Ovary (tissue), 9 donors: ENCODE data around the gene SLC4A7. TPM values are rescaled to one million over a fixed set of nuclear protein-coding genes. Genes with fewer than 3 reads are reported as not detected.

Experiments
- DNase-seq, 5 donors: peaks; one replicate each; pipeline ENCODE4 v3.0.0-alpha.2; 2019 to 2020
- H3K27ac ChIP-seq, 2 donors: fragments of 200-600 bp; one replicate each; pipeline versions ENCODE4 v1.5.1 to v1.8.0; 2019 to 2022
- H3K27me3 ChIP-seq: fragments of 200-600 bp; one replicate; pipeline ENCODE4 v1.8.0; 2022
- H3K36me3 ChIP-seq: fragments of 200-600 bp; sonication (generic); one replicate; pipeline ENCODE4 v1.5.1; 2019
- H3K4me1 ChIP-seq: one replicate; pipeline ENCODE4 v1.8.1; 2013; ENCODE audit warnings: mild to moderate bottlenecking, moderate library complexity; ENCODE audit not compliant: insufficient read depth
- H3K4me3 ChIP-seq: fragments of 200-600 bp; sonication (generic); one replicate; pipeline ENCODE4 v1.5.1; 2017
- H3K9me3 ChIP-seq, 2 donors: fragments of 200-600 bp in 1 of 2; sonication (generic) in 1 of 2; one replicate each; pipeline versions ENCODE4 v1.5.1 to v1.8.1; 2013 to 2019; ENCODE audit warnings: mild to moderate bottlenecking in 1 of 2, moderate library complexity in 1 of 2
- CTCF ChIP-seq, 3 donors: fragments of 450-650 bp in 2 of 3; fragments of 200-600 bp in 1 of 3; IDR thresholded peaks; one replicate each; pipeline versions ENCODE4 v1.5.1 to v1.8.0; 2016 to 2022; ENCODE audit warnings: antibody characterized with exemption in 3 of 3, mild to moderate bottlenecking in 1 of 3
- EP300 ChIP-seq: sonication (generic); formaldehyde crosslinking; IDR thresholded peaks from one replicate; pipeline ENCODE4 v1.6.1; 2017; ENCODE audit warnings: antibody characterized with exemption
- POLR2A ChIP-seq: fragments of 450-650 bp; IDR thresholded peaks from one replicate; pipeline ENCODE4 v1.6.1; 2017; ENCODE audit warnings: antibody characterized with exemption, mild to moderate bottlenecking, moderate library complexity
- WGBS, 3 donors: extraction: QIAGEN DNeasy Blood & Tissue Kit in 1 of 3; methylation state at CpG; one replicate each; pipeline versions ENCODE4 v1.1.5 to v1.1.7; 2013 to 2017; 5-methylcytosine and 5-hydroxymethylcytosine counted together
- intact Hi-C, 4 donors: fragments of 100-400 bp; cut with DNase I; formaldehyde crosslinking; loops; one replicate each; pipeline versions ENCODE4 v1.11.0 to v1.15.1; 2022 to 2023
- polyA plus RNA-seq, 2 donors: library from polyadenylated mRNA; stranded (reverse); fragments of 200-250 nt in 1 of 2; fragments of 350-450 nt in 1 of 2; fragmentation: Illumina TruSeq in 1 of 2; extraction: RNeasy Lipid Tissue Mini Kit (QIAGEN cat#74804) in 1 of 2; gene quantifications; one replicate each; pipeline ENCODE4 v1.2.3, GENCODE V29; 2013 to 2014
- total RNA-seq, 7 donors: library from RNA; depleted of rRNA in 2 of 7; stranded (reverse); fragments of >200 nt in 2 of 7; fragmentation: NEBNext Ultra II Directional in 3 of 7; extraction: Animal tissue kit (Norgen Biotek cat#: 25700) in 3 of 7; gene quantifications; one replicate each; pipeline versions ENCODE4 v1.1.0 to v1.2.4, GENCODE V29; 2016 to 2023
- donor health status: DM: no; HTN: no; CAD: no; lungs with moderate emphysema.
- donor health status: DM: no; HTN: no; CAD: no.
- donor health status: Bipolar disorder and iron deficiency.
- donor health status: DM: yes; HTN: yes; CAD: no.
- donor health status: DM: no; HTN: no; CAD: no.
- donor health status: DM: yes; HTN: yes; CAD: no.

Gene SLC4A7
- total and polyA plus RNA-seq, 9 donors = 4.5 to 26.7 (median 22.7) TPM

GRCh38 chr3:27468283-27468886 lies 15.8 kb downstream of the SLC4A7 start:
- Histone ChIP-seq H3K27me3 (no peaks in the 10 kb centered on the region), H3K27ac (no peak overlapping the region), H3K4me1 (no peaks in the 10 kb centered on the region), H3K36me3 (no peaks in the 10 kb centered on the region), H3K4me3 (no peak overlapping the region), H3K9me3 (no peaks in the 10 kb centered on the region)
- no peak for DNase-seq
- intact Hi-C loops = loop anchor here in 1 of 4 donors (10.0 kb wide), 1 partner anchor 154 kb away; no protein-coding TSS in a partner anchor
- WGBS, 3 donors = 96 to 98% (median 97%) methylated on average over 5 of the region's 5 CpGs
- TF ChIP-seq CTCF (IDR thresholded peaks at IDR 0.05) (no peak), EP300 (no peak), POLR2A (no peak)

- Histone ChIP-seq H3K9me3 (no peaks in the 10 kb centered on the region), H3K27ac (no peak overlapping the region), H3K36me3 (no peaks in the 10 kb centered on the region), H3K4me1 (no peaks in the 10 kb centered on the region), H3K27me3 (no peaks in the 10 kb centered on the region), H3K4me3 (no peak overlapping the region)
- no peak for DNase-seq
- 7 to 8% (median 8%) methylated on average over 3 of the region's 3 CpGs for WGBS, 3 donors
- TF ChIP-seq EP300 = no peak
- TF ChIP-seq CTCF (IDR thresholded peaks at IDR 0.05) = peak; percentile 34 to 43 (median 37)
- intact Hi-C loops = loop anchor here in 1 of 4 donors (10.0 kb wide), 1 partner anchor 153 kb away; no protein-coding TSS in a partner anchor
These were observed 16.6 kb downstream of the SLC4A7 start for GRCh38 chr3:27467545-27467944.

GRCh38 chr3:27464646-27465045 lies 19.5 kb downstream of the SLC4A7 start:
- intact Hi-C loops = loop anchor here in 1 of 4 donors (10.0 kb wide), 1 partner anchor 150 kb away; no protein-coding TSS in a partner anchor
- no peaks in the 10 kb centered on the region for H3K27me3 ChIP-seq

GRCh38 chr3:27462228-27462627 lies 22.0 kb downstream of the SLC4A7 start:
- DNase-seq = no peak
- Histone ChIP-seq H3K27ac (no peak overlapping the region), H3K4me3 (no peak overlapping the region), H3K4me1 (no peaks in the 10 kb centered on the region), H3K36me3 (no peaks in the 10 kb centered on the region), H3K27me3 (no peaks in the 10 kb centered on the region), H3K9me3 (no peaks in the 10 kb centered on the region)
- WGBS, 3 donors = 95 to 98% (median 96%) methylated on average over 8 of the region's 8 CpGs
- intact Hi-C loops = loop anchor here in 1 of 4 donors (10.0 kb wide), 1 partner anchor 147 kb away; no protein-coding TSS in a partner anchor
- TF ChIP-seq EP300 = no peak
- no peak for TF ChIP-seq CTCF (IDR thresholded peaks at IDR 0.05)
- TF ChIP-seq POLR2A = no peak

More at GRCh38 chr3:27464646-27465045, 19.5 kb downstream of the SLC4A7 start:
- Histone ChIP-seq H3K27ac (no peak overlapping the region), H3K4me3 (no peak overlapping the region), H3K9me3 (no peaks in the 10 kb centered on the region), H3K4me1 (no peaks in the 10 kb centered on the region), H3K36me3 (no peaks in the 10 kb centered on the region)
- 96 to 97% (median 97%) methylated on average over 19 of the region's 19 CpGs for WGBS, 3 donors
- TF ChIP-seq POLR2A = no peak
- no peak for TF ChIP-seq EP300
- no peak for TF ChIP-seq CTCF (IDR thresholded peaks at IDR 0.05)
- no peak for DNase-seq
